Skeletal muscle tissue (tissue), 4 donors: Measurements from ENCODE around the gene HMOX1. TPM values are rescaled to one million over a fixed set of nuclear protein-coding genes. Genes with fewer than 3 reads are reported as not detected.
"Not testable (repeated sequence)": the region's sequence is repeated elsewhere in the genome, so short reads cannot be mapped to it uniquely, and the experiment has no call there.

Experiments used
- H3K27ac ChIP-seq: one replicate; pipeline ENCODE4 v1.7.0; 2013; ENCODE audit warnings: mild to moderate bottlenecking, low read depth, low read length, inconsistent platforms
- H3K27me3 ChIP-seq, 3 donors: one replicate each; pipeline ENCODE4 v1.7.0; 2013; ENCODE audit warnings: low read length in 3 of 3; ENCODE audit not compliant: control insufficient read depth in 3 of 3, insufficient read depth in 3 of 3
- H3K36me3 ChIP-seq, 3 donors: one replicate each; pipeline ENCODE4 v1.7.0; 2013; ENCODE audit warnings: low read length in 3 of 3; ENCODE audit not compliant: control insufficient read depth in 3 of 3, insufficient read depth in 3 of 3
- H3K4me1 ChIP-seq, 3 donors: one replicate each; pipeline ENCODE4 v1.7.0; 2013; ENCODE audit warnings: low read length in 3 of 3, mild to moderate bottlenecking in 3 of 3; ENCODE audit not compliant: control insufficient read depth in 3 of 3, insufficient read depth in 3 of 3
- H3K4me3 ChIP-seq, 3 donors: one replicate each; pipeline ENCODE4 v1.7.0; 2013; ENCODE audit warnings: low read length in 3 of 3
- H3K9ac ChIP-seq, 3 donors: one replicate each; pipeline ENCODE4 v1.7.0; 2013; ENCODE audit warnings: low read length in 3 of 3, mild to moderate bottlenecking in 3 of 3, moderate library complexity in 2 of 3, low read depth in 1 of 3
- H3K9me3 ChIP-seq, 3 donors: one replicate each; pipeline ENCODE4 v1.7.0; 2013; ENCODE audit warnings: low read length in 3 of 3; ENCODE audit not compliant: control insufficient read depth in 3 of 3
- total RNA-seq: library from RNA; depleted of rRNA; stranded (reverse); fragments of >200 nt; gene quantifications from one replicate; pipeline ENCODE4 v1.2.3, GENCODE V29; 2014
- donor health status: Osteomylitis.

The HMOX1 gene
- total RNA-seq, 1 donor from 2014 or later, result 14.6 TPM

DNA sequence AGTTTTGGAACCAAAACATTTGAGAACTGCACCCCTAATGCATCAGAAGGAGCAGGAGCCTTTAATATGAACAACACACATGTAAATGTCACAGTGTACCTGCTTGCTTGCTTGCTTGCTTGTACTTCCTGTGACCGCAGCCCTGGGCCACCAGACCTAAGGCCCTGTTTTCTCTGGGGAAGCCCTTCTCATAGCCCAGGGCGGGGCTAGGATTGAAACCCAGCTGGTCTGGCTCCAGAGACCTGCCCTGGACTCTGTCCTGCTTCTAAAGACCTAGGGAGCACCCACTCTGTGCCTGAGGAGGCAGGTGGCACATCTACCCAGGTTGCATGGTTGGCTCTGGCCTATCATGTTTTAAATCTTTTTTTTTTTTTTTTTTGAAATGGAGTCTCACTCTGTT, 11.5 kb downstream of the HMOX1 start:
- Histone ChIP-seq H3K27ac (no peak overlapping the region), H3K9me3 (no peaks in the 10 kb centered on the region), H3K9ac (no peak overlapping the region), H3K4me3 (no peak overlapping the region), H3K27me3 (no peaks in the 10 kb centered on the region), H3K36me3 (peaks cover 21 to 40% (median 38%) of the 10 kb centered on the region in 3 donors), H3K4me1 (no peaks in the 10 kb centered on the region)

DNA sequence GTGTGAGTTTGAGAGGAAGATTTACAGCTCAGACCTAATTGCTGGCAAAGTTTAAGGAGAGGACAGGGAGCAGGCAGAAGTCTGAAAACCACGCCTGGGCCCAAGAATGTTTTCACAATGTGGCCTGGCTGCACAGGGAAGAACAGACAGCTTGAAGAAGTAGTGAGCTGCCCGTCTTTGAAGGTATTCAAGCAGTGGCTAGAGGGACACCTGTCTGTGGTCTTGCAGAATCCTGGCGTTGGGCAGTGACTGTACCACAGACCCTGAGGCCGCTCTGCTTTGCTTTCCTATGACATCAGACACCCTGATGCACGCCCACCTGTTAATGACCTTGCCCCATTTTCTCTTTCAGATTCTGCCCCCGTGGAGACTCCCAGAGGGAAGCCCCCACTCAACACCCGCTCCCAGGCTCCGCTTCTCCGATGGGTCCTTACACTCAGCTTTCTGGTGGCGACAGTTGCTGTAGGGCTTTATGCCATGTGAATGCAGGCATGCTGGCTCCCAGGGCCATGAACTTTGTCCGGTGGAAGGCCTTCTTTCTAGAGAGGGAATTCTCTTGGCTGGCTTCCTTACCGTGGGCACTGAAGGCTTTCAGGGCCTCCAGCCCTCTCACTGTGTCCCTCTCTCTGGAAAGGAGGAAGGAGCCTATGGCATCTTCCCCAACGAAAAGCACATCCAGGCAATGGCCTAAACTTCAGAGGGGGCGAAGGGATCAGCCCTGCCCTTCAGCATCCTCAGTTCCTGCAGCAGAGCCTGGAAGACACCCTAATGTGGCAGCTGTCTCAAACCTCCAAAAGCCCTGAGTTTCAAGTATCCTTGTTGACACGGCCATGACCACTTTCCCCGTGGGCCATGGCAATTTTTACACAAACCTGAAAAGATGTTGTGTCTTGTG, 12.5 kb downstream of the HMOX1 start:
- Histone ChIP-seq H3K36me3 (peaks cover 17 to 36% (median 31%) of the 10 kb centered on the region in 3 donors), H3K9me3 (no peaks in the 10 kb centered on the region), H3K27ac (no peak overlapping the region), H3K4me1 (no peaks in the 10 kb centered on the region), H3K4me3 (no peak overlapping the region), H3K9ac (no peak overlapping the region), H3K27me3 (no peaks in the 10 kb centered on the region)

DNA sequence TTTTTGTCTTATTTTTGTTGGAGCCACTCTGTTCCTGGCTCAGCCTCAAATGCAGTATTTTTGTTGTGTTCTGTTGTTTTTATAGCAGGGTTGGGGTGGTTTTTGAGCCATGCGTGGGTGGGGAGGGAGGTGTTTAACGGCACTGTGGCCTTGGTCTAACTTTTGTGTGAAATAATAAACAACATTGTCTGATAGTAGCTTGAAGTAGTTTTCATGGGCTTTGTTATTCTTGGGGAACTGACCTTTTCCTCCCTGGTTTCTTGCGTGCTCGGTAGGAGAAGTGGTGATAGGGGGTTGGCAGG, 13.1 kb downstream of the HMOX1 start:
- Histone ChIP-seq H3K4me1 (no peaks in the 10 kb centered on the region), H3K9me3 (no peaks in the 10 kb centered on the region), H3K4me3 (no peak overlapping the region), H3K27ac (no peak overlapping the region), H3K9ac (no peak overlapping the region), H3K36me3 (peaks cover 15 to 31% (median 27%) of the 10 kb centered on the region in 3 donors), H3K27me3 (no peaks in the 10 kb centered on the region)

DNA sequence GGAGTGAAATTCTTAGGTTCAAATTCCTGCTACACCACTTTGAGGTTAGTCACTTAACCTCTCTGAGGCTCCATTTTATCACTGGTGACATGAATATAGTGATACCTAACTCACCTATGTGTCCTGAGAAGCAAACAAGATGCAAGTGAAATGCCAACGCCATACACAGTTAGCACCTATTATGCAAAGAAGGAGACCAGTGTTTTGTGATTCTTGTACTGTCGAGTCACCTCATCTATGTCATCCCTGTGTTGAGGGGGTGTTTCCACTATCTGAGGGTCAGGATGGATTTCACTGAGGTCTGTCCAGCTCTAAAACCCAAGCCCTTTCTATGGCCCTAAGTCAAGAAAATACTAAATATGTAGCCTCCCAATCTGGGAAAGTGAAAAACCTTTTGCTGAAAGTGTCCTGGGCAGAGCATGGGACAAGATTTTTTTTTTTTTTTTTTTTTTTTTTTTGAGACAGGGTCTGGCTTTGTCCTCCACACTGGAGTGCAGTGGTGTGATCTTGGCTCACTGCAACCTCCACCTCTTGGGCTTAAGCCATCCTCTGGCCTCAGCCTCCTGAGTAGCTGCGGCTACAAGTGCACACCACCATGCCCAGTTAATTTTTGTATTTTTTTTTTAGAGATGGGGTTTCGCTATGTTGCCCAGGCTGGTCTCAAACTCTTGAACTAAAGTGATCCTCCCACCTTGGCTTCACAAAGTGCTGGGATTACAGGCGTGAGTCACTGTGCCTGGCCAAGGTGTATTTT, 14.1 kb downstream of the HMOX1 start:
- H3K9me3 ChIP-seq, result no peaks in the 10 kb centered on the region
- no peak overlapping the region for H3K27ac ChIP-seq
- peaks cover 0 to 4% (median 0%) of the 10 kb centered on the region in 3 donors for H3K4me1 ChIP-seq

DNA sequence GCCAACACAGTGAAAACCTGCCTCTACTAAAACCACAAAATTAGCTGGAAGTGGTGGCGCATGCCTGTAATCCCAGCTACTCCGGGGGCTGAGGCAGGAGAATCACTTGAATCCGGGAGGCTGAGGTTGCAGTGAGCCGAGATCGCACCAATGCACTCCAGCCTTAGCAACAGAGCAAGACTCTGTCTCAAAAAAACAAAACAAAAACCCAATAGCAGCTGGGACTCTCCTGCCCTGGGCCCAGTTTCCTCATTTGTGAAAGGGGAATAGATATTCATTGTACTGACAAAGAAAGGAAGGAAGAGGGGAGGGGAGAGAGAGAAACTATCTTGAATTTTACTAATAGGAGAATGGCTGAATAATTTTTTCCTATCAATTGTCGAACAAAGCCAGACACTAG, 15.7 kb downstream of the HMOX1 start:
- Histone ChIP-seq H3K36me3 (peaks cover 8 to 17% (median 15%) of the 10 kb centered on the region in 3 donors), H3K27ac (peak overlapping the region; percentile 44), H3K4me1 (peaks cover 5 to 10% (median 9%) of the 10 kb centered on the region in 3 donors)
- not testable (repeated sequence) for H3K9me3 ChIP-seq, H3K4me3 ChIP-seq, H3K9ac ChIP-seq, H3K27me3 ChIP-seq

More for the DNA sequence above, 14.1 kb downstream of the HMOX1 start:
- peaks cover 12 to 25% (median 22%) of the 10 kb centered on the region in 3 donors for H3K36me3 ChIP-seq
- no peak overlapping the region for H3K9ac ChIP-seq
- no peaks in the 10 kb centered on the region for H3K27me3 ChIP-seq
- no peak overlapping the region for H3K4me3 ChIP-seq

DNA sequence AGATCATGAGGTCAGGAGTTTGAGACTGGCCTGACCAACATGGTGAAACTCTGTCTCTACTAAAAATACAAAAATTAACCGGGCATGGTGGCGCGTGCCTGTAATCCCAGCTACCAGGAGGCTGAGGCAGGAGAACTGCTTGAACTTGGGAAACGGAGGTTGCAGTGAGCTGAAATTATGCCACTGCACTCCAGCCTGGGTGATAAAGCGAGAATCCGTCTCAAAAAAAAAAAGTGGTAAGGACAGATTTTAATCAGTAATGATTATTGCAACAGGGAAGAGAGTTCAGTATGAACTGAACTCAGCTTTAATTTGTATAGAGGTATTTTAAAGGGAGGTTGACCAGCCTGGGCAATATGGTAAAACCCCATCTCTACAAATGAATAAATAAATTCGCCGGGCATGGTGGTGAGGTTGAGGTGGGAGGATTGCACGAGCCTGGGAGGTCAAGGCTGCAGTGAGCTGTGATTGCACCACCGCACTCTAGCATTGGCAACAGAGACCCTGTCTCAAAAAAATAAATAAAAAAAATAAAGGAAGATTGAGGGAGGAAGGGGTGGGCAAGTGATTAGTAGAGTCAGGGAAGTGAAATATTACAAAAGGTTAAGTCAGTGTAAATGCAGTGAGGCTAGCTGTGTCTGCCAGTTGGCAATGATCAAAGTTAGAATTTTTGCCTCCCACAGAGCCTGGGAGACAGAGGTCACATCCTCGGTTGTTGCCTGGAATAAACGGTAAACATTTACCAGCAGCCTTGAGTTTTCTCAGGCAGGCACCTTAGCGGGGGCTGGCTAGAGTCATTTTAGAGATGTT, 16.4 kb downstream of the HMOX1 start:
- peak overlapping the region; percentile 44 for H3K27ac ChIP-seq
- H3K9ac ChIP-seq, result no peak overlapping the region
- H3K36me3 ChIP-seq, result peaks cover 8 to 15% (median 13%) of the 10 kb centered on the region in 3 donors
- no peaks in the 10 kb centered on the region for H3K27me3 ChIP-seq
- H3K4me1 ChIP-seq, result peaks cover 5 to 10% (median 9%) of the 10 kb centered on the region in 3 donors
- no peak overlapping the region for H3K4me3 ChIP-seq
- no peaks in the 10 kb centered on the region for H3K9me3 ChIP-seq

DNA sequence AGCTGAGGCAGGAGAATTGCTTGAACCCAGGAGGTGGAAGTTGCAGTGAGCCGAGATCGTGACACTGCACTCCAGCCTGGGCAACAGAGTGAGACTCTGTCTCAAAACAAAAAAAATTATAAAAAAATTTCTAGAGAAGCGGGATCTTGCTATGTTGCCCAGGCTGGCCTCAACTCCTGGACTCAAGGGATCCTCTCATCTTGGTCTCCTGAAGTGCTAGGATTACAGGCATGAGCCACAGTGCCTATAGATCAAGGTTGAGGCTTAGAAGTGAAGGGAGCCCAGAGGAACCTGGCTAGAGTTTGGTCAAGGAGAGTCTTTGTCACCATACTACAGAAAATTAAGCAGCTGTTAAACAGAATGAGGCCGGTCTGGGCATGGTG, 17.7 kb downstream of the HMOX1 start:
- no peaks in the 10 kb centered on the region for H3K27me3 ChIP-seq
- peaks cover 11 to 15% (median 15%) of the 10 kb centered on the region in 3 donors for H3K36me3 ChIP-seq
- H3K27ac ChIP-seq, result no peak overlapping the region
- H3K4me3 ChIP-seq, result no peak overlapping the region
- no peak overlapping the region for H3K9ac ChIP-seq
- H3K9me3 ChIP-seq, result no peaks in the 10 kb centered on the region
- H3K4me1 ChIP-seq, result peaks cover 5 to 10% (median 9%) of the 10 kb centered on the region in 3 donors

DNA sequence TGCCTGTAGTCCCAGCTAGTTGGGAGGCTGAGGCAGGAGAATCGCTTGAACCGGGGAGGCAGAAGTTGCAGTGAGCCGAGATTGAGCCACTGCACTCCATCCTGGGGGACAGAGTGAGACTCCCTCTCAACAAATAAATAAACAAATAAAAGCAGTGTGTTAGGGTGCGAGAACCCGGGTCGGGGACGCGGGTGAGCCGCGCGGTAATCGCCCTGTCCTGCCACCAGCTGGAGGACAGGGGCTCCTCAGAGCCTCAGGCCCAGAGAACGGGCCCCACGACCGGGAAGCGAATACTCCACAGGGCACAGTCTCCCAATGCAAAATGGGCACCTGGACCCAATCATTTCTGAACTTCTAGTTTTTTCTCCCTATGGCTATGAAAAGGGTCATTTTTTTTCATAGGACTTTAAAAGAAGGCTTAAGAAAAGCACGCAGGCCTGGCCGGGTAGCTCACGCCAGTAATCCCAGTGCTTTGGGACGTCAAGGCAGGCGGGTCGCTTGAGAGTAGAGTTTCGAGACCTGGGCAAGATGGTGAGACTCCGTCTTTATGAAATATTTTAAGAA, 18.3 kb downstream of the HMOX1 start:
- H3K4me1 ChIP-seq, result peaks cover 5 to 10% (median 9%) of the 10 kb centered on the region in 3 donors
- no peaks in the 10 kb centered on the region for H3K9me3 ChIP-seq
- peaks cover 6 to 16% (median 10%) of the 10 kb centered on the region in 3 donors for H3K36me3 ChIP-seq
- H3K9ac ChIP-seq, result peak overlapping the region; percentile 44 to 80 (median 75)
- H3K4me3 ChIP-seq, result peak overlapping the region; percentile 87 to 96 (median 88)
- H3K27ac ChIP-seq, result peak overlapping the region; percentile 71
- H3K27me3 ChIP-seq, result no peaks in the 10 kb centered on the region

DNA sequence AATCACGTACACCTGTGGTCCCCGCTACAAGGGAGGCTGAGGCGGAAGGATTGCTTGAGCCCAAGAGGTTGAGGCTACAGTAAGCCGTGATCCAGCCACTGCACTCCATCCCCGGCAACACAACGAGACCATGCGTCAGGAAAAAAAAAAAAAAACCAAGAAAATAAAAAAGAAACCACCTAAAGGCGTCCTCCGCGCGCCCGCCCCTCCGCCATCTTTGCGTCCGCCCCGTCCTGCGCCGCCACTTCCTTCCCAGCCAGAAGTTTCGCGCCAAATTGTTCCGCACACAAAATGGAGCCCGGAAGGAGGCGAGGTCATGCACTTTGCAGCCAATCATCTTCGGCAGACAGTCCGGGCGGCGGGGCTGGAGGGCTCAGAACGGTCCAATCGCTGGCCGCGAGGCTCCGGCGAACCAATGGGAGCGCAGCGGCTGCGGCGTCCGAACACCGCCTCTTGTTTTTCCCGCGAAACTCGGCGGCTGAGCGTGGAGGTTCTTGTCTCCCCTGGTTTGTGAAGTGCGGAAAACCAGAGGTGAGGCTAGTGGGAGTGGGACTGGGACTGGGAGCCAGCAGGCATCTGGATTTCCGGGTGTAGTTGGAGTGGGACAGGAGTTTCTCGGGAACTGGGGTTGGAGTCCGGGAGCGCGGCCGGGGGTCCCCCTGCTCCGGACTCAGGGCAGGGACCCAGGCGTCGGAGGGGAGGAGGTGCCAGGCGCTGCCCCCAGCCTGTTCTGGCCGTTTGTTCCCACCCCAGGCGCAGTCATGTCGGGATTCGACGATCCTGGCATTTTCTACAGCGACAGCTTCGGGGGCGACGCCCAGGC, 19.0 kb downstream of the HMOX1 start, which contains the start of gene MCM5:
TSS of gene MCM5 (plus strand) at position 463 of the 823 bp plus-strand sequence. CDS start at position 762, 299 bp downstream.
- H3K9ac ChIP-seq, result peak within 1 kb of the TSS; percentile 75 to 86 (median 77)
- H3K27me3 ChIP-seq, result no peaks in the 10 kb centered on the region
- peak within 1 kb of the TSS; percentile 71 for H3K27ac ChIP-seq
- peaks cover 5 to 10% (median 9%) of the 10 kb centered on the region in 3 donors for H3K4me1 ChIP-seq
- no peaks in the 10 kb centered on the region for H3K9me3 ChIP-seq
- peak within 1 kb of the TSS; percentile 88 to 96 (median 94) for H3K4me3 ChIP-seq
- peaks cover 10 to 20% (median 10%) of the 10 kb centered on the region in 3 donors for H3K36me3 ChIP-seq
